Panc1 (cell line): Measurements from ENCODE around the gene SPATS2L. TPM values are rescaled to one million over a fixed set of nuclear protein-coding genes. Genes with fewer than 3 reads are reported as not detected.

Experiments used
- ATAC-seq: fragments of 200-7000 bp; cut with Tn5 transposase; 2 replicates; pipeline ENCODE4 v1.9.1; 2020; ENCODE audit warnings: mild to moderate bottlenecking, moderate library complexity
- BruUV-seq: library from RNA; stranded (reverse); fragments of 400-500 nt; replicated peaks from 2 replicates; lab custom pipeline; 2021; lab: Mats Ljungman, UMichigan
- CTCF ChIA-PET: fragments of 300-600 bp; sonication (Branson Sonifier 250); formaldehyde crosslinking; loops from one replicate; lab custom pipeline; 2022; ENCODE audit warnings: antibody characterized with exemption; lab: Charles Lee
- POLR2A ChIA-PET: fragments of 300-600 bp; sonication (Branson Sonifier 250); formaldehyde crosslinking; loops from one replicate; lab custom pipeline; 2022; ENCODE audit warnings: antibody characterized with exemption; lab: Charles Lee
- DNase-seq: peaks from one replicate; pipeline ENCODE4 v3.0.0-alpha.2; 2010; ENCODE audit warnings: low read depth, low spot score
- H3K27ac ChIP-seq: 2 replicates; pipeline ENCODE4 v1.5.1; 2011; ENCODE audit warnings: mild to moderate bottlenecking, low read length, inconsistent platforms
- H3K27me3 ChIP-seq: fragments of 200-500 bp; sonication (Bioruptor generic); 2 replicates; pipeline ENCODE4 v1.6.0; 2014; ENCODE audit warnings: low read length, inconsistent platforms; ENCODE audit not compliant: control insufficient read depth, insufficient read depth
- H3K36me3 ChIP-seq: fragments of 200-500 bp; sonication (Bioruptor generic); 2 replicates; pipeline ENCODE4 v1.5.1; 2014; ENCODE audit warnings: inconsistent platforms, mild to moderate bottlenecking, low read length, moderate library complexity; ENCODE audit not compliant: control insufficient read depth, insufficient read depth
- H3K4me1 ChIP-seq: 2 replicates; pipeline ENCODE4 v1.5.1; 2011; ENCODE audit warnings: inconsistent platforms, mild to moderate bottlenecking, low read length, moderate library complexity; ENCODE audit not compliant: control insufficient read depth, insufficient read depth
- H3K4me3 ChIP-seq, 2 experiments: 2 replicates each; pipeline ENCODE4 v1.5.1; 2011 to 2012; ENCODE audit warnings: low read depth in 2 of 2, low read length in 2 of 2, mild to moderate bottlenecking in 2 of 2, inconsistent platforms in 1 of 2, moderate library complexity in 1 of 2
- H3K9me3 ChIP-seq: fragments of 200-500 bp; sonication (Bioruptor generic); 2 replicates; pipeline ENCODE4 v1.5.1; 2014; ENCODE audit warnings: low read depth, mild to moderate bottlenecking, inconsistent platforms, low read length, moderate library complexity; ENCODE audit not compliant: control insufficient read depth, insufficient read depth
- CTCF ChIP-seq: fragments of 450-650 bp; IDR thresholded peaks from 2 replicates; pipeline ENCODE4 v1.5.1; 2017; ENCODE audit warnings: mild to moderate bottlenecking
- POLR2AphosphoS5 ChIP-seq: IDR thresholded peaks from 2 replicates; pipeline ENCODE4 v1.6.1; 2012; ENCODE audit warnings: mild to moderate bottlenecking, low read depth, low read length, moderate library complexity
- SIN3A ChIP-seq: IDR thresholded peaks from 2 replicates; pipeline ENCODE4 v1.6.1; 2012; ENCODE audit warnings: low read depth, mild to moderate bottlenecking, low read length, moderate library complexity, borderline replicate concordance; ENCODE audit not compliant: insufficient read depth
- TCF7L2 ChIP-seq: IDR thresholded peaks from 2 replicates; pipeline ENCODE4 v1.6.1; 2011; ENCODE audit warnings: mild to moderate bottlenecking, low read depth, low read length, inconsistent platforms
- in situ Hi-C: cut with HindIII; loops from 2 replicates; pipeline ENCODE4 v1.10.0; 2016; ENCODE audit warnings: low sequenced_read_pairs, low pct_unique_long_range_greater_than_20kb
- intact Hi-C: fragments of 100-400 bp; cut with micrococcal nuclease; formaldehyde crosslinking; loops from one replicate; pipeline ENCODE4 v1.10.0; 2022; ENCODE audit not compliant: unreplicated experiment
- total RNA-seq: library from RNA; stranded (reverse); gene quantifications from one replicate; pipeline ENCODE4 v1.2.1, GENCODE V29; 2021; ENCODE audit not compliant: unreplicated experiment
- TF ChIP-seq, protein P1 (sequence below), 2 experiments: IDR thresholded peaks; 2 replicates each; pipeline ENCODE4 v1.6.1; 2011 to 2012; ENCODE audit warnings: low read depth in 2 of 2, control low read depth in 1 of 2, low read length in 1 of 2, mild to moderate bottlenecking in 1 of 2, moderate library complexity in 1 of 2; ENCODE audit not compliant: insufficient read depth in 1 of 2

The SPATS2L gene
- total RNA-seq, 1 experiment from 2014 or later: 282 TPM

GRCh38 chr2:200364620-200365019 is 58.1 kb downstream of the SPATS2L start:
- ChIA-PET CTCF (no interaction called here), POLR2A (no interaction called here)
- H3K9me3 ChIP-seq: no peaks in the 10 kb centered on the region
- DNase-seq: no peak
- TF ChIP-seq, protein P1, sequence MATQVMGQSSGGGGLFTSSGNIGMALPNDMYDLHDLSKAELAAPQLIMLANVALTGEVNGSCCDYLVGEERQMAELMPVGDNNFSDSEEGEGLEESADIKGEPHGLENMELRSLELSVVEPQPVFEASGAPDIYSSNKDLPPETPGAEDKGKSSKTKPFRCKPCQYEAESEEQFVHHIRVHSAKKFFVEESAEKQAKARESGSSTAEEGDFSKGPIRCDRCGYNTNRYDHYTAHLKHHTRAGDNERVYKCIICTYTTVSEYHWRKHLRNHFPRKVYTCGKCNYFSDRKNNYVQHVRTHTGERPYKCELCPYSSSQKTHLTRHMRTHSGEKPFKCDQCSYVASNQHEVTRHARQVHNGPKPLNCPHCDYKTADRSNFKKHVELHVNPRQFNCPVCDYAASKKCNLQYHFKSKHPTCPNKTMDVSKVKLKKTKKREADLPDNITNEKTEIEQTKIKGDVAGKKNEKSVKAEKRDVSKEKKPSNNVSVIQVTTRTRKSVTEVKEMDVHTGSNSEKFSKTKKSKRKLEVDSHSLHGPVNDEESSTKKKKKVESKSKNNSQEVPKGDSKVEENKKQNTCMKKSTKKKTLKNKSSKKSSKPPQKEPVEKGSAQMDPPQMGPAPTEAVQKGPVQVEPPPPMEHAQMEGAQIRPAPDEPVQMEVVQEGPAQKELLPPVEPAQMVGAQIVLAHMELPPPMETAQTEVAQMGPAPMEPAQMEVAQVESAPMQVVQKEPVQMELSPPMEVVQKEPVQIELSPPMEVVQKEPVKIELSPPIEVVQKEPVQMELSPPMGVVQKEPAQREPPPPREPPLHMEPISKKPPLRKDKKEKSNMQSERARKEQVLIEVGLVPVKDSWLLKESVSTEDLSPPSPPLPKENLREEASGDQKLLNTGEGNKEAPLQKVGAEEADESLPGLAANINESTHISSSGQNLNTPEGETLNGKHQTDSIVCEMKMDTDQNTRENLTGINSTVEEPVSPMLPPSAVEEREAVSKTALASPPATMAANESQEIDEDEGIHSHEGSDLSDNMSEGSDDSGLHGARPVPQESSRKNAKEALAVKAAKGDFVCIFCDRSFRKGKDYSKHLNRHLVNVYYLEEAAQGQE (IDR thresholded peaks at IDR 0.05; ENCODE audit: insufficient read depth in 1 of 2, low read depth in 2 of 2, low read length in 1 of 2): no peak
- TF ChIP-seq CTCF (no peak), TCF7L2 (no peak), SIN3A (no peak), POLR2AphosphoS5 (no peak)
- no peak overlapping the region for H3K4me3 ChIP-seq
- H3K27me3 ChIP-seq: no peaks in the 10 kb centered on the region
- peaks cover 58% of the 10 kb centered on the region for H3K4me1 ChIP-seq
- H3K36me3 ChIP-seq: no peaks in the 10 kb centered on the region
- ATAC-seq: no peak
- no TSS peak for BruUV-seq
- in situ Hi-C loops: no loop called here
- peak overlapping the region; percentile 52 for H3K27ac ChIP-seq
- intact Hi-C loops: no loop called here

- Histone ChIP-seq H3K27ac (peak overlapping the region; percentile 66), H3K4me1 (peaks cover 55% of the 10 kb centered on the region), H3K27me3 (no peaks in the 10 kb centered on the region), H3K9me3 (no peaks in the 10 kb centered on the region), H3K4me3 (no peak overlapping the region), H3K36me3 (no peaks in the 10 kb centered on the region)
- ChIA-PET CTCF (no interaction called here), POLR2A (no interaction called here)
- intact Hi-C loops: no loop called here
- no peak for TF ChIP-seq CTCF
- TF ChIP-seq TCF7L2: no peak
- TF ChIP-seq SIN3A: no peak
- TF ChIP-seq POLR2AphosphoS5: no peak
- TF ChIP-seq, protein P1 (IDR thresholded peaks at IDR 0.05; ENCODE audit: insufficient read depth in 1 of 2, low read depth in 2 of 2, low read length in 1 of 2): no peak
- BruUV-seq: no TSS peak
- ATAC-seq (no peak), DNase-seq (no peak)
- in situ Hi-C loops: no loop called here
These were observed 58.7 kb downstream of the SPATS2L start for GRCh38 chr2:200365209-200365608.
